Measurements from ENCODE around the gene PPP6R1.

DNA sequence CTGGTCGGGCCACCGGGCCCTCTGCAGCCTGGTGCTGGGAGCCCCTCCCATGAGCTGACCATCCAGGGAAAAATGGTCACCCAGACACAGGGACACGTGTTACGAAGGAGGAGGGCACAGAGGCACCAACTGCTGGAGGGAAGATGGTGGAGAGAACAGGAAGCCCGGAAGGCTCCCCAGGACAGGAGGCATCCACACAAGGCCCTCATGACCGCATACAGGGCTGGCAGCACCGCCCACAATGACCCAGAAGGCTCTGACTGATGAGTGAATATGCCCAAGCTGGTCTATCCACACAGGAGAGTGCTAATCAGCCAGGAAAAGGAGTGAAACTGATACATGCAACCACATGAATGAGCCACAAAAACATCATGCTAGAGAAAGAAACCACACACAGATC lies 16.3 kb downstream of the PPP6R1 start:
- TF ChIP-seq CTCF (IDR thresholded peaks at IDR 0.05) (no peak), POLR2AphosphoS5 (IDR thresholded peaks at IDR 0.05; ENCODE audit: low read depth, low read length) (no peak), TCF7L2 (IDR thresholded peaks at IDR 0.05; ENCODE audit: low read depth, low read length) (no peak)
- TF ChIP-seq, protein P1, sequence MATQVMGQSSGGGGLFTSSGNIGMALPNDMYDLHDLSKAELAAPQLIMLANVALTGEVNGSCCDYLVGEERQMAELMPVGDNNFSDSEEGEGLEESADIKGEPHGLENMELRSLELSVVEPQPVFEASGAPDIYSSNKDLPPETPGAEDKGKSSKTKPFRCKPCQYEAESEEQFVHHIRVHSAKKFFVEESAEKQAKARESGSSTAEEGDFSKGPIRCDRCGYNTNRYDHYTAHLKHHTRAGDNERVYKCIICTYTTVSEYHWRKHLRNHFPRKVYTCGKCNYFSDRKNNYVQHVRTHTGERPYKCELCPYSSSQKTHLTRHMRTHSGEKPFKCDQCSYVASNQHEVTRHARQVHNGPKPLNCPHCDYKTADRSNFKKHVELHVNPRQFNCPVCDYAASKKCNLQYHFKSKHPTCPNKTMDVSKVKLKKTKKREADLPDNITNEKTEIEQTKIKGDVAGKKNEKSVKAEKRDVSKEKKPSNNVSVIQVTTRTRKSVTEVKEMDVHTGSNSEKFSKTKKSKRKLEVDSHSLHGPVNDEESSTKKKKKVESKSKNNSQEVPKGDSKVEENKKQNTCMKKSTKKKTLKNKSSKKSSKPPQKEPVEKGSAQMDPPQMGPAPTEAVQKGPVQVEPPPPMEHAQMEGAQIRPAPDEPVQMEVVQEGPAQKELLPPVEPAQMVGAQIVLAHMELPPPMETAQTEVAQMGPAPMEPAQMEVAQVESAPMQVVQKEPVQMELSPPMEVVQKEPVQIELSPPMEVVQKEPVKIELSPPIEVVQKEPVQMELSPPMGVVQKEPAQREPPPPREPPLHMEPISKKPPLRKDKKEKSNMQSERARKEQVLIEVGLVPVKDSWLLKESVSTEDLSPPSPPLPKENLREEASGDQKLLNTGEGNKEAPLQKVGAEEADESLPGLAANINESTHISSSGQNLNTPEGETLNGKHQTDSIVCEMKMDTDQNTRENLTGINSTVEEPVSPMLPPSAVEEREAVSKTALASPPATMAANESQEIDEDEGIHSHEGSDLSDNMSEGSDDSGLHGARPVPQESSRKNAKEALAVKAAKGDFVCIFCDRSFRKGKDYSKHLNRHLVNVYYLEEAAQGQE (IDR thresholded peaks at IDR 0.05; ENCODE audit: insufficient read depth in 1 of 2, low read depth in 2 of 2, low read length in 1 of 2) = no peak

All from Panc1 (cell line).